ENCODE data around the gene CTIF.

Gene CTIF

GRCh38 chr18:48575658-48576456 is 37.0 kb downstream of the CTIF start:
- DNase-seq (ENCODE audit: low read depth in 2 of 2): no peak

- DNase-seq (ENCODE audit: low read depth in 2 of 2): no peak
Observed at GRCh38 chr18:48576457-48576771, 37.6 kb downstream of the CTIF start.

GRCh38 chr18:48577478-48578190 is 38.8 kb downstream of the CTIF start:
- DNase-seq (ENCODE audit: low read depth in 2 of 2): no peak

- DNase-seq (ENCODE audit: low read depth in 2 of 2): no peak
Observed at GRCh38 chr18:48578289-48578688, 39.5 kb downstream of the CTIF start.

GRCh38 chr18:48580066-48580465 is 41.2 kb downstream of the CTIF start:
- DNase-seq (ENCODE audit: low read depth in 2 of 2): no peak

- no peak for DNase-seq (ENCODE audit: low read depth in 2 of 2)
Observed at GRCh38 chr18:48580782-48581181, 42.0 kb downstream of the CTIF start.

- DNase-seq (ENCODE audit: low read depth in 2 of 2): no peak
Observed at GRCh38 chr18:48581206-48581605, 42.4 kb downstream of the CTIF start.

GRCh38 chr18:48581941-48582340 is 43.1 kb downstream of the CTIF start:
- no peak for DNase-seq (ENCODE audit: low read depth in 2 of 2)

GRCh38 chr18:48582946-48583345 is 44.1 kb downstream of the CTIF start:
- no peak for DNase-seq (ENCODE audit: low read depth in 2 of 2)

GRCh38 chr18:48583573-48583972 is 44.7 kb downstream of the CTIF start:
- no peak for DNase-seq (ENCODE audit: low read depth in 2 of 2)

- no peak for DNase-seq (ENCODE audit: low read depth in 2 of 2)
Observed at GRCh38 chr18:48589797-48590519, 51.1 kb downstream of the CTIF start.

- no peak for DNase-seq (ENCODE audit: low read depth in 2 of 2)
Observed at GRCh38 chr18:48590678-48591077, 51.8 kb downstream of the CTIF start.

GRCh38 chr18:48592540-48593171 is 53.8 kb downstream of the CTIF start:
- DNase-seq (ENCODE audit: low read depth in 2 of 2): no peak

GRCh38 chr18:48594471-48595094 is 55.8 kb downstream of the CTIF start:
- no peak for DNase-seq (ENCODE audit: low read depth in 2 of 2)

- DNase-seq (ENCODE audit: low read depth in 2 of 2): no peak
Observed at GRCh38 chr18:48595703-48596218, 56.9 kb downstream of the CTIF start.

- no peak for DNase-seq (ENCODE audit: low read depth in 2 of 2)
Observed at GRCh38 chr18:48597110-48597509, 58.3 kb downstream of the CTIF start.

GRCh38 chr18:48597671-48598070 is 58.8 kb downstream of the CTIF start:
- no peak for DNase-seq (ENCODE audit: low read depth in 2 of 2)

- no peak for DNase-seq (ENCODE audit: low read depth in 2 of 2)
Observed at GRCh38 chr18:48599391-48599790, 60.6 kb downstream of the CTIF start.

- DNase-seq (ENCODE audit: low read depth in 2 of 2): no peak
Observed at GRCh38 chr18:48600046-48600445, 61.2 kb downstream of the CTIF start.

GRCh38 chr18:48600456-48601090 is 61.7 kb downstream of the CTIF start:
- DNase-seq (ENCODE audit: low read depth in 2 of 2): no peak

- no peak for DNase-seq (ENCODE audit: low read depth in 2 of 2)
Observed at GRCh38 chr18:48601343-48601742, 62.5 kb downstream of the CTIF start.
